ENCODE data around the gene MED13.
"Not testable (repeated sequence)": the region's sequence is repeated elsewhere in the genome, so short reads cannot be mapped to it uniquely, and the experiment has no call there.

MED13 gene

DNA sequence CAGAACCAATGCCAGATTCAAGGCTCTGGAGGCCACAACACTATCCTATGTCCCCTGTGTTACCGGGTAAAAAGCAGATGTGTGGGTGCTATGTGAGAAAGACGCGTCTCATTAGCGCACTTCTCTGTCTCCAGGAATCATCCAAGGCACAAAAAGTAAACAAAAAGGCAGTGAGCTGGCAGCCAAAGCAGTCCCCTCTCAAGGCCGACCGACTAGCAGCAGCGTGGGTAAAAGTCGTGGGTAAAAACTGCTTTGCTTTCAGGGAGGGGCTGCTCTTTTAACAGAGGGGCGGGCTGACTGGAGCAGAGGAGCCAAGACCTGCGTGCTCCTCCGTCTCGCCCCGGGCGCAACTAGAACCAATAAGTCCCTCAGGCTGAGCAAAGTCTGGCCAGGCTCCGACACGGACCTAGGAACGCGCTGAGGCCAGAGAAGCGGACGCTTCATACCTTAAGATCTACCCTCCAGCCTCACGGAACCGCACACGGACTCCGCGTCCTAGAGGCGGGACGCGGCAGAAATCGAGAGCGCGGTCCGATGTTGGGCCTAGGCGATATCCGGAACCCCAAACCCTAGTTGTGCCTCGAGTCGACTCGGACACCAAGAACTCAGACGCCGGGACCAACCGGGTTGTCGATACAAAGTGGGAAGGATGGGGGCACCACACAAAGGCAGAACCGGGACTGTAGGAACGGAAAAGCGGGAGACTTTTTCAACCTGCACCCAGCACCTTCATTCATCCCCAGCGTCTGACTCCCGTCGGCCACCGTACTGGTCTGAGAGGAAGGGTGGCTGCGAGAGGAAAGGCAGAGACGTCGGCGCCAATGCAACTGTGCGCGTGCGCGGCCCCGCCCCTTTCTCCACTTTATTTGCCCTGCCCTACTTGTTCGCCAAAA lies 137.6 kb downstream of the MED13 start, which contains the start of gene INTS2:
TSS of gene INTS2 (minus strand) at position 775 of the 893 bp plus-strand sequence. CDS start 1,338 bp downstream, outside the sequence.
- peaks cover 18% of the 10 kb centered on the region for H3K4me1 ChIP-seq (ENCODE audit: control insufficient read depth, insufficient read depth, low read length)
- H3K36me3 ChIP-seq (ENCODE audit: control insufficient read depth in 2 of 2, insufficient read depth in 2 of 2, low read length in 2 of 2) = peaks cover 0 to 5% of the 10 kb centered on the region in 2 donors
- H3K27ac ChIP-seq (ENCODE audit: low read length) = peak within 1 kb of the TSS; percentile 90
- H3K9ac ChIP-seq (ENCODE audit: low read length in 2 of 2) = peak within 1 kb of the TSS; percentile 95 to 96
- peak within 1 kb of the TSS; percentile 96 to 98 for H3K4me3 ChIP-seq (ENCODE audit: low read length in 2 of 2)
- no peaks in the 10 kb centered on the region for H3K27me3 ChIP-seq (ENCODE audit: control insufficient read depth in 1 of 2, insufficient read depth in 2 of 2, low read length in 2 of 2)
- H3K9me3 ChIP-seq (ENCODE audit: control insufficient read depth in 2 of 2, low read length in 2 of 2) = no peaks in the 10 kb centered on the region

DNA sequence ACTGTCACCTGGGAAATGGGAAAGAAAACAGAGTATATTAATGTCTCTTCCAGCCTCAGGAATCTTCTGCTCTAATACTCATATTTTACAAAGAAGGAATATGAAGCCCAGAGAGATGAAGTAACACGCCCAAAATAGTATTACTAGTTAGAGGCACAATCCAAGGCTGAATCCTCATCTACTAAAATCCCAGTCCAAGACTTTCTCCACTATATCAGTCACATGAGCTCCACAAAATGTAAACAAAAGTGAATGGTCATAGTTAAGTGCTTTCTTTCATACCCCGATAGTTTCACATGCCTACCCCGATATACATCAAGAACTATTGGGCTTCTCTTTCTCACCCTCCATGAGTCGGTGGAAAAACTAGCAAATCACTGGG lies 138.3 kb downstream of the MED13 start:
- Histone ChIP-seq H3K36me3 (ENCODE audit: control insufficient read depth in 2 of 2, insufficient read depth in 2 of 2, low read length in 2 of 2) (peaks cover 2 to 5% of the 10 kb centered on the region in 2 donors), H3K27ac (ENCODE audit: low read length) (peak overlapping the region; percentile 90), H3K9ac (ENCODE audit: low read length in 2 of 2) (peak overlapping the region; percentile 95 to 96), H3K4me3 (ENCODE audit: low read length in 2 of 2) (peak overlapping the region; percentile 96 to 98), H3K27me3 (ENCODE audit: control insufficient read depth in 1 of 2, insufficient read depth in 2 of 2, low read length in 2 of 2) (no peaks in the 10 kb centered on the region), H3K9me3 (ENCODE audit: control insufficient read depth in 2 of 2, low read length in 2 of 2) (no peaks in the 10 kb centered on the region), H3K4me1 (ENCODE audit: control insufficient read depth, insufficient read depth, low read length) (peaks cover 18% of the 10 kb centered on the region)

DNA sequence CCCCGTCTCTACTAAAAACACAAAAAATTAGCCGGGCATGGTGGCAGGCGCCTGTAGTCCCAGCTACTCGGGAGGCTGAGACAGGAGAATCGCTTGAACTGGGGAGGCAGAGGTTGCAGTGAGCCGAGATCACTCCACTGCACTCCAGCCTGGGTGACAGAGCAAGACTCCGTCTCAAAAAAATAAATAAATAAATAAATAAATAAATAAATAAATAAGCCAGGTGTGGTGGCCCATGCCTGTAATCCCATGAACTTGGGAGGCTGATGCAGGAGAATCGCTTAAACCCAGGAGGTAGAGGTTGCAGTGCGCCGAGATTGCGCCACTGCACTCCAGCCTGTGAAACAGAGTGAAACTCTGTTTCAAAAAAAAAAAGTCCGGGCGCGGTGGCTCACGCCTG lies 149.9 kb downstream of the MED13 start:
- H3K27ac ChIP-seq (ENCODE audit: low read length); H3K4me1 ChIP-seq (ENCODE audit: control insufficient read depth, insufficient read depth, low read length); H3K9ac ChIP-seq (ENCODE audit: low read length in 2 of 2); H3K9me3 ChIP-seq (ENCODE audit: control insufficient read depth in 2 of 2, low read length in 2 of 2); H3K36me3 ChIP-seq (ENCODE audit: control insufficient read depth in 2 of 2, insufficient read depth in 2 of 2, low read length in 2 of 2); H3K27me3 ChIP-seq (ENCODE audit: control insufficient read depth in 1 of 2, insufficient read depth in 2 of 2, low read length in 2 of 2); H3K4me3 ChIP-seq (ENCODE audit: low read length in 2 of 2): not testable (repeated sequence)

DNA sequence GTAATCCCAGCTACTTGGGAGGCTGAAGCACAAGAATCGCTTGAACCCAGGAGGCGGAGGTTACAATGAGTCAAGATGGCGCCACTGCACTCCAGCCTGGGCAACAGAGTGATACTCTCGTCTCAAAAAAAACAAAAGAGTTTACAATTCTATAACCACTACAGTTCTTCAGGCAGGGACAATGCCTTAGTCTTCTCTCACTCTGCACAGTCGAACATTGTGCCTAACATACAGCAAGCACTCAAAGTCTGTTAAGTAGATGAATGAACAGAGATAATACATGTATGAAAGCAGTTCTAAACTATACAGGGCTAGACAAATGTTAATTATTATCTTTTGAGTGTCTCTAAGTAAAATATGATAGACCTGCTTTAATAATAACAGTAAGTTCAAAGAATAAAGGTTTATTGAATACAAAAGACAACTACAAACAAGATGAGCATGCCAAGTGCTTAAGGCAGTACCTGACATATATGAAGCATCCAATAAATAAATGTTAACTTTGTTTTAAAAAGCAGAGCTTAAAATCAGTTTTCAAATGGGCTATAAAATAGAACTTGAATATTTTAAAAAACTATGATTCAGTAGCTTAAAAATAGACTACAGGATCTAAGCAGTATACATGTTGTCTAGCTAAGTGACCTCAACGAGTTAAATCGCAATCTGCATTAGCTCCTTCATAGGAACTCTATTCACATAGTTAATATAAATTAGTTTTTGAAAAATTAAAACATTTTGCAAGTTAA lies 156.6 kb downstream of the MED13 start:
- Histone ChIP-seq H3K4me1 (ENCODE audit: control insufficient read depth, insufficient read depth, low read length) (no peaks in the 10 kb centered on the region), H3K4me3 (ENCODE audit: low read length in 2 of 2) (no peak overlapping the region), H3K9me3 (ENCODE audit: control insufficient read depth in 2 of 2, low read length in 2 of 2) (no peaks in the 10 kb centered on the region), H3K36me3 (ENCODE audit: control insufficient read depth in 2 of 2, insufficient read depth in 2 of 2, low read length in 2 of 2) (peaks cover 19 to 36% of the 10 kb centered on the region in 2 donors), H3K27me3 (ENCODE audit: control insufficient read depth in 1 of 2, insufficient read depth in 2 of 2, low read length in 2 of 2) (no peaks in the 10 kb centered on the region), H3K27ac (ENCODE audit: low read length) (no peak overlapping the region), H3K9ac (ENCODE audit: low read length in 2 of 2) (no peak overlapping the region)

DNA sequence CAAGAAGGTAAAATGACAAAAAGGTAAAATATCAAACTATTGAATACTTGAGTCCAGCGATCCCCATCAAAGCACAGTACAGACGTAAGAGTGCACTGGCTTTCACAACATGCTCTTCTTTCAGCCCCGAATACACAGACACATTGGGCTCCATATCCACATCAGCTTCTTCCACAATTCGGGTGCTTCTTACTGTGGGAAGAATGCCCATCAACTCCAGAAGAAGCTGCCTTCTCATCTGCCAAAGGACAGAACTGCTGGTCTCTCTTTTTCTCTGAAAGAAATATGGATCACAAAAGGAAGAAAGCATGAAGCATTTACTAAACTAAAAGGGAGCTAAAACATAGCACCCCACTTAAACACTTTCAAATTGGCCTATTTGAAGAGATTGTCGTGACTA lies 157.7 kb downstream of the MED13 start:
- H3K9ac ChIP-seq (ENCODE audit: low read length in 2 of 2) = no peak overlapping the region
- H3K36me3 ChIP-seq (ENCODE audit: control insufficient read depth in 2 of 2, insufficient read depth in 2 of 2, low read length in 2 of 2) = peaks cover 22 to 36% of the 10 kb centered on the region in 2 donors
- no peaks in the 10 kb centered on the region for H3K27me3 ChIP-seq (ENCODE audit: control insufficient read depth in 1 of 2, insufficient read depth in 2 of 2, low read length in 2 of 2)
- no peaks in the 10 kb centered on the region for H3K4me1 ChIP-seq (ENCODE audit: control insufficient read depth, insufficient read depth, low read length)
- H3K27ac ChIP-seq (ENCODE audit: low read length) = no peak overlapping the region
- no peak overlapping the region for H3K4me3 ChIP-seq (ENCODE audit: low read length in 2 of 2)
- no peaks in the 10 kb centered on the region for H3K9me3 ChIP-seq (ENCODE audit: control insufficient read depth in 2 of 2, low read length in 2 of 2)

DNA sequence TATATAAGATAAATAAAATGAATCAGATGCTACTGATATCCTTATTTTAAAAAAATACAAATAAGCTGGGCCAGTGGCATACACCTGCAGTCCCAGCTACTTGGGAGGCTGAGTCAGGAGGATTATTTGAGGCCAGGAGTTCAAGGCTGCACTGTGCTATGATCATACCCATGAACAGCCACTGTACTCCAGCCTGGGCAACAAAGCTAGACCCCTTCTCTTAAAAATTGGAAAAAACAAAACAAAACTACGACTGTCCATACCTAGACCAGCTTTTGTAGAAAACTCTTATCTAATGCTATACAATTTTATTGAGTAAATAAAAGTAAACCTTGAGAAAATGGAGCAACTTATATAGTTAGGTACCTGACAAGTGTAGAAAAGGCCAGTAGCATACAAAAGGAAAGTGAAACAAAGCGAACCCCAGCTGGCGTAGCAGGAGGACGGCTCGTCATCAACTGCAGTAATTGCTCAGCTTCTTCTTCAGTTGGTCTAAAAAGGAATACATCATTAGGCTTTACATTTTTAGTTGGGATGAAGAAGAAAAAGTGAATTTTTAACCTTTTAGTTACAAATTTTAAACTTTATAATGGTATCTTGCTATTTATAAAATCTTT lies 160.9 kb downstream of the MED13 start:
- H3K9ac ChIP-seq (ENCODE audit: low read length in 2 of 2) = no peak overlapping the region
- no peaks in the 10 kb centered on the region for H3K27me3 ChIP-seq (ENCODE audit: control insufficient read depth in 1 of 2, insufficient read depth in 2 of 2, low read length in 2 of 2)
- peaks cover 15 to 24% of the 10 kb centered on the region in 2 donors for H3K36me3 ChIP-seq (ENCODE audit: control insufficient read depth in 2 of 2, insufficient read depth in 2 of 2, low read length in 2 of 2)
- no peaks in the 10 kb centered on the region for H3K9me3 ChIP-seq (ENCODE audit: control insufficient read depth in 2 of 2, low read length in 2 of 2)
- no peak overlapping the region for H3K4me3 ChIP-seq (ENCODE audit: low read length in 2 of 2)
- no peaks in the 10 kb centered on the region for H3K4me1 ChIP-seq (ENCODE audit: control insufficient read depth, insufficient read depth, low read length)
- no peak overlapping the region for H3K27ac ChIP-seq (ENCODE audit: low read length)

DNA sequence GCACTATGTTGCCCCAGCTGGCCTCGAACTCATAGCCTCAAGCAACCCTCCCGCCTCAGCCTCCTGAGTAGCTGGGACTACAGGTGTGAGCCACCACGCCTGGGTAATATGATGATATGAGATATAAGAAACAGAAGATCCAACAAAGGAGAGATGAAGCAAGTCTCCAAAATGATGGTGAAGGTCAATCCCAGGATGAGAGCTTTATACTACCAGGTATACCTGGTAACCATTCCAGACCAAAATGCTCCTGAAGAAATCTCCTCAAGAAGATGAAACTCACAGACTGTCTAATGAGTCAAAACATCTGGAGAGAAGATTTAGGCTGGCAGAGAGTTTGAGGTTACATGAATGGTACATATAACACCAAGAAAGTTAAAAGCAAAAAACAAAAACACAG lies 161.8 kb downstream of the MED13 start:
- H3K4me3 ChIP-seq (ENCODE audit: low read length in 2 of 2) = no peak overlapping the region

DNA sequence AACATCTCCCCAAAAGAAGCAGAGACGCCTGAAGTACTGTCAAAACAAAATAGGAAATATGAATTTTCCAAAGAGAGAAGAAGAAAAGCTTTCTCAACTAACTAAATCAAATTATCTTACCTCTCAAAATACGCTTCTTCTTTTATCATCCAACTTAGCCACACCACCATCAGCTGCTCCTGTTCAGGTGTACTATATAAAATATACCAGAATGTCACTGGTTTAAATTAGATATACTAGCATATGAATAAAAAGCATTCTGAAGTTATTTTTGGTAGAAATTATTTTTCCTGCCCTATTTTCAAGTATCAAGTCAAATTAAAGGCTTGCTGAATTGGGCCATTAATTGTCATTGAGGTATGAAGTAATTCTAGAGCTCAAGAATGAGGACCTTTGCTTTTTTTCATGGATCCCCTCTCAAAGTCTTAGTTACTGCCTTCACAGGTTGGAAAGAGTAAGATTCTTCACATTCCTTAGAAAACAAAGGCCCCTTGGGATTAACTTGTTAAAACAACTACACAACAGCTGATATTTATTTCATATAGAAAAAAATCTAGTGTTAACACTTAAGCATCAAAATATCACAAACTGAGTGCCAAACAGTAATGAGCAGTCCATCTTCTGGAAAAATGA lies 167.4 kb downstream of the MED13 start:
- Histone ChIP-seq H3K9me3 (ENCODE audit: control insufficient read depth in 2 of 2, low read length in 2 of 2) (no peaks in the 10 kb centered on the region), H3K27me3 (ENCODE audit: control insufficient read depth in 1 of 2, insufficient read depth in 2 of 2, low read length in 2 of 2) (no peaks in the 10 kb centered on the region), H3K9ac (ENCODE audit: low read length in 2 of 2) (no peak overlapping the region), H3K4me3 (ENCODE audit: low read length in 2 of 2) (no peak overlapping the region), H3K27ac (ENCODE audit: low read length) (no peak overlapping the region), H3K4me1 (ENCODE audit: control insufficient read depth, insufficient read depth, low read length) (no peaks in the 10 kb centered on the region), H3K36me3 (ENCODE audit: control insufficient read depth in 2 of 2, insufficient read depth in 2 of 2, low read length in 2 of 2) (peaks cover 5 to 16% of the 10 kb centered on the region in 2 donors)

More for the DNA sequence above, 161.8 kb downstream of the MED13 start:
- H3K27ac ChIP-seq (ENCODE audit: low read length) = no peak overlapping the region
- no peaks in the 10 kb centered on the region for H3K9me3 ChIP-seq (ENCODE audit: control insufficient read depth in 2 of 2, low read length in 2 of 2)
- peaks cover 16 to 19% of the 10 kb centered on the region in 2 donors for H3K36me3 ChIP-seq (ENCODE audit: control insufficient read depth in 2 of 2, insufficient read depth in 2 of 2, low read length in 2 of 2)
- no peaks in the 10 kb centered on the region for H3K27me3 ChIP-seq (ENCODE audit: control insufficient read depth in 1 of 2, insufficient read depth in 2 of 2, low read length in 2 of 2)
- H3K4me1 ChIP-seq (ENCODE audit: control insufficient read depth, insufficient read depth, low read length) = no peaks in the 10 kb centered on the region
- no peak overlapping the region for H3K9ac ChIP-seq (ENCODE audit: low read length in 2 of 2)

DNA sequence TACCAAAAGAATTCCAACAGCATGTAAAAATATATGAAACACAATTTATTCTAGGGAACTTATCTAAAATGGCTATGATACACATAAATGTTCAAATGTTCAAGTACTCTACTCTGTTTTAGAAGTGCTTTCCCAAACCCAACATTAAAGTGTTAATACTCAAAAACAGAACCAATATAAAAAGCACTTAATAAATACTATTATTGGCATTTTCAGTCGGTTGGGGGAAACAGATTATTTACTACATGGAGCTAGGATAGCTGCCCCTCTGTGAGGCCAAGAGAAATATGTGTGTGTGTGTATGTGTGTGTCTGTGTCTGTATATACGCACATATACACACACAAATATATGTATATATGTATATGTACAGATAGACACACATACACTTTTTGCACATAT lies 169.7 kb downstream of the MED13 start:
- H3K27me3 ChIP-seq (ENCODE audit: control insufficient read depth in 1 of 2, insufficient read depth in 2 of 2, low read length in 2 of 2) = no peaks in the 10 kb centered on the region
- H3K9ac ChIP-seq (ENCODE audit: low read length in 2 of 2) = no peak overlapping the region
- peaks cover 3 to 12% of the 10 kb centered on the region in 2 donors for H3K36me3 ChIP-seq (ENCODE audit: control insufficient read depth in 2 of 2, insufficient read depth in 2 of 2, low read length in 2 of 2)
- no peaks in the 10 kb centered on the region for H3K9me3 ChIP-seq (ENCODE audit: control insufficient read depth in 2 of 2, low read length in 2 of 2)
- no peak overlapping the region for H3K27ac ChIP-seq (ENCODE audit: low read length)
- H3K4me3 ChIP-seq (ENCODE audit: low read length in 2 of 2) = no peak overlapping the region
- H3K4me1 ChIP-seq (ENCODE audit: control insufficient read depth, insufficient read depth, low read length) = no peaks in the 10 kb centered on the region

DNA sequence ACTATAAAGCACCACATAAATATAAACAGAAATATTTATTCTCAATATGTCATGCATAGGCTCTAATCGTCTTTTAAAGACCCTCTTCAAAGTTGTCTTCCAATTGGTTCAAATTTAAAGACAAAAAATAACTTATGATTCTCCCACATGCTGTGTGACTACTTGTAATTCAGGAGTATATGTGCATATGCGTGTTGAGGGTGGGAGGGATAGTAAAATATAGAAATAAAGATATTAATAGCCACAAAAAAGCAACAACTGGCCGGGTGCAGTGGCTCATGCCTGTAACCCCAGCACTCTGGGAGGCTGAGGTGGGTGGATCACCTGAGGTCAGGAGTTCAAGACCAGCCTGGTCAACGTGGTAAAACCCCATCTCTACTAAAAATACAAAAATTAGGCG lies 170.8 kb downstream of the MED13 start:
- not testable (repeated sequence) for H3K9ac ChIP-seq (ENCODE audit: low read length in 2 of 2); H3K4me3 ChIP-seq (ENCODE audit: low read length in 2 of 2); H3K9me3 ChIP-seq (ENCODE audit: control insufficient read depth in 2 of 2, low read length in 2 of 2); H3K27ac ChIP-seq (ENCODE audit: low read length); H3K4me1 ChIP-seq (ENCODE audit: control insufficient read depth, insufficient read depth, low read length); H3K27me3 ChIP-seq (ENCODE audit: control insufficient read depth in 1 of 2, insufficient read depth in 2 of 2, low read length in 2 of 2)
- H3K36me3 ChIP-seq (ENCODE audit: control insufficient read depth in 2 of 2, insufficient read depth in 2 of 2, low read length in 2 of 2) = peaks cover 6 to 10% of the 10 kb centered on the region in 2 donors
